Activated naive CD8-positive, alpha-beta T cell treated with anti-CD3 and anti-CD28 coated beads, Interleukin-2, amount 50 U/mL, for 24 hours (primary cell): ENCODE measurements around the gene CYP19A1.

Source experiments
- ATAC-seq: fragments of 150-1000 bp; cut with Tn5 transposase; one replicate; pipeline ENCODE4 v1.10.0; 2021
- DNase-seq: peaks from one replicate; pipeline ENCODE4 v3.0.0; 2021
- H3K27ac Mint-ChIP-seq: one replicate; pipeline ENCODE4 v1.8.0; 2021; ENCODE audit warnings: mild to moderate bottlenecking, mixed read lengths
- H3K27me3 Mint-ChIP-seq: one replicate; pipeline ENCODE4 v1.8.0; 2021; ENCODE audit warnings: mixed read lengths
- H3K36me3 Mint-ChIP-seq: one replicate; pipeline ENCODE4 v1.8.0; 2021; ENCODE audit warnings: low read depth, mixed read lengths
- H3K4me1 Mint-ChIP-seq: one replicate; pipeline ENCODE4 v1.8.0; 2021; ENCODE audit warnings: mixed read lengths
- H3K4me3 Mint-ChIP-seq: one replicate; pipeline ENCODE4 v1.8.0; 2021; ENCODE audit warnings: mild to moderate bottlenecking, moderate library complexity, mixed read lengths
- H3K9me3 Mint-ChIP-seq: one replicate; pipeline ENCODE4 v1.8.0; 2021; ENCODE audit warnings: mixed read lengths

The CYP19A1 gene

DNA sequence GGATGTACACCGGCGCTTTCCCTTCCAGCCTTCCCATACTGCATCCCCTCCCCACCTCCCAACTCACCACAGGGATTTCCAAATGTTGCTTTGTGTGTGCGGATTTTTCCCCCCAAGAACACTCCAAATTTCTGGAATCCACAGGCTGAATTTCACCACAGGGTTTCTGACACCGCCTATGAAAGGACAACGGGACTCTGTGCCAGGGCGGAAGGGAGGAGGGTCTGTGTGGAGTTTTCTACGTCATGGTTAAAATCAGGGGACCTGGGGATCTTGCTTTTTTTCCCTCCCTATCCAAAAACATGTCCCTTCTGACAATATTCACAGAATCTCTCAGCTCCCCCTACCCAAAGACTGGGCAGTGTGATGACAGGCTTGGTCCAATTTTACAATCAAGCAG lies 14.6 kb downstream of the CYP19A1 start:
- Mint-ChIP-seq H3K36me3 (no peaks in the 10 kb centered on the region), H3K27ac (no peak overlapping the region), H3K4me1 (no peaks in the 10 kb centered on the region), H3K4me3 (no peak overlapping the region), H3K27me3 (peaks cover 4% of the 10 kb centered on the region), H3K9me3 (no peaks in the 10 kb centered on the region)
- DNase-seq = no peak
- ATAC-seq = no peak

DNA sequence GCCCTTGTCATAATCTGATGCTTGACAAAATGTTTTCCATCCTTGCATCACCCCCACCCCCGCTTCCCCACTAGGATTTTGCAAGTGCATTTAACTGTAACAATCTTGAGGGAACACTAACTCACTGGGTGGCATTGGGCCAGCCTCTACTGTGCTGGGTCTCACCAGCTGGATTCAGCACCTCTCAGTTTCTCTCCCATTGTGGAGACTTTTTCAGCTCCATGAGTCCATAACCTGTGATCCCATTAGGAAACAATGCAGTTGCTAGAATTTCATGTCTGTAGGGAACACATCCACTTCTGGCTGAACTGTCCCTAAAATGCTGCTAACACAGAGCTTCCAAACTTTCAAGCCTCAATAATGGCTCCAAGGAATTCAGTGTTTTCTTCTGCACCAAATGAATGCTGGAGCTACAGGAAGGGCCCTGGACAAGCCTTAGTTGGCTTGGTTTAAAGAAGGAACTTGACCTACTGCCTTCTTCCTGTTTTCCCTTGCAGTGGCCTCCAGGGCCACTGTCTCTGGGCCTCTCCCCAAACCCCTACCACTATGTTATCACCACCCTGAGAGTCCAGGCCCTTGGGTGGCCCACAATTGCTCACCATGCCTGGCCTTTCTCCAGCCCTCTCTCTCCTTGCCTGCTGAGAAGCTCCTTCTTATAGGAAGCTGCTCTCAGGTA lies 15.6 kb downstream of the CYP19A1 start:
- H3K36me3 Mint-ChIP-seq = no peaks in the 10 kb centered on the region
- ATAC-seq (no peak), DNase-seq (no peak)
- no peaks in the 10 kb centered on the region for H3K9me3 Mint-ChIP-seq
- H3K27ac Mint-ChIP-seq = no peak overlapping the region
- H3K27me3 Mint-ChIP-seq = peaks cover 4% of the 10 kb centered on the region
- H3K4me1 Mint-ChIP-seq = no peaks in the 10 kb centered on the region
- no peak overlapping the region for H3K4me3 Mint-ChIP-seq

DNA sequence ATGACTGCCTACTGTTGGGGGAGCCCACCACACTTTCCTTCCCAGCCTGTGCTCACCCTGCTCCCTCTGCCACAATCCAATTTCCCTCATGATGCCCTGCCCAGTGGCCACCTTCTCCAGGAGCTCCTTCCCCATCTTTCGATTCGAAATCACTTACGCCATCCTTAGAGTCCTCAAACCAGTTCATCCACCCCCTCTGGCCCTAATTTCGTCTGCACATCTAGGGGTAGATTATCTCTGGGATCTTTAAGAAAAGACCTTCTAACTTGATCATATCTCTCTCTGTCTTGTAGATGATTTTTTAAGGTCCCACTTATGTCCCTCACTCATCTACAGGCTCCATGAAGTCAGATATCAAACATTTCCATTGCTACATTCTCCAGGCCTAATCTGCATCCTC lies 17.1 kb downstream of the CYP19A1 start:
- Mint-ChIP-seq H3K36me3 (no peaks in the 10 kb centered on the region), H3K27me3 (peaks cover 3% of the 10 kb centered on the region), H3K4me3 (no peak overlapping the region), H3K9me3 (no peaks in the 10 kb centered on the region), H3K27ac (no peak overlapping the region), H3K4me1 (no peaks in the 10 kb centered on the region)
- ATAC-seq = no peak
- DNase-seq = no peak

DNA sequence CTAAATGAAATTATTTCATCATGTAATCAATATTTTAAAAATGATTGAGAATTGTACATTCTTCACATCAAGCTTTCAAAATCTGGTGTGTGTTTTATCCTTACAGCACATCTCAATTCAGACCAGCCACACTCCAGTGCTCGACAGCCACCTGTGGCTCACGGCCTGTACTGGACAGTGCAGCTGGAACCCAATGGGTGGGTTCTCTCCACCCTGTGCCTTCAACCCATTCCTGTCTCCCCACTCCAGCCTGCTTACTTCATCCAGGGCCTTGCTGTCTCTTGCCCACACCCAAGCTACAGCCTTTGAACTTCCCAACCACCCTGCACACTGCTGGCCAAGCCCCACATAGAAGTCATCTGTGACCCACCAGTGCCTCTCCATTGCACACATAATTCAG lies 17.6 kb downstream of the CYP19A1 start:
- Mint-ChIP-seq H3K27ac (no peak overlapping the region), H3K27me3 (no peaks in the 10 kb centered on the region), H3K4me1 (no peaks in the 10 kb centered on the region), H3K4me3 (no peak overlapping the region), H3K9me3 (no peaks in the 10 kb centered on the region), H3K36me3 (no peaks in the 10 kb centered on the region)
- ATAC-seq (no peak), DNase-seq (no peak)

DNA sequence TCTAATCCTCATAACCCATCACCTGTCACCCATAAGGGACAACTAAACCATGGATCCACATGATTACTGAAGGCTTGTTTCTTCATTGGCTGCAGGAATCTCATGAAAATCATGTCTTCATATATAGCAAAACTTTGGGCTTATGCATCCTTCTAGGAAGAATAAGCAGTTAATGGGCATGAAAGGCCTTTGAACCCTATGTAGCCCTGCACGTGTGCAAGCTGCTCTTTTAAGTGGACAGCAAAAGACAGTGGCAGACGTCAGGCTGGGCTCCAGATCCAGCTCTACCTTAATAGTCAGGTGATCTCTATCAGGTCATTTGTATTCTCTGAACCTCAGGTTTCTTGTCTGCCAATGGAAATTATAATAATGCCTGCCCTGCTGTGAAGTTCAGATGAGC lies 18.9 kb downstream of the CYP19A1 start:
- DNase-seq (no peak), ATAC-seq (no peak)
- Mint-ChIP-seq H3K9me3 (no peaks in the 10 kb centered on the region), H3K4me3 (no peak overlapping the region), H3K27ac (no peak overlapping the region), H3K36me3 (no peaks in the 10 kb centered on the region), H3K27me3 (no peaks in the 10 kb centered on the region), H3K4me1 (no peaks in the 10 kb centered on the region)

DNA sequence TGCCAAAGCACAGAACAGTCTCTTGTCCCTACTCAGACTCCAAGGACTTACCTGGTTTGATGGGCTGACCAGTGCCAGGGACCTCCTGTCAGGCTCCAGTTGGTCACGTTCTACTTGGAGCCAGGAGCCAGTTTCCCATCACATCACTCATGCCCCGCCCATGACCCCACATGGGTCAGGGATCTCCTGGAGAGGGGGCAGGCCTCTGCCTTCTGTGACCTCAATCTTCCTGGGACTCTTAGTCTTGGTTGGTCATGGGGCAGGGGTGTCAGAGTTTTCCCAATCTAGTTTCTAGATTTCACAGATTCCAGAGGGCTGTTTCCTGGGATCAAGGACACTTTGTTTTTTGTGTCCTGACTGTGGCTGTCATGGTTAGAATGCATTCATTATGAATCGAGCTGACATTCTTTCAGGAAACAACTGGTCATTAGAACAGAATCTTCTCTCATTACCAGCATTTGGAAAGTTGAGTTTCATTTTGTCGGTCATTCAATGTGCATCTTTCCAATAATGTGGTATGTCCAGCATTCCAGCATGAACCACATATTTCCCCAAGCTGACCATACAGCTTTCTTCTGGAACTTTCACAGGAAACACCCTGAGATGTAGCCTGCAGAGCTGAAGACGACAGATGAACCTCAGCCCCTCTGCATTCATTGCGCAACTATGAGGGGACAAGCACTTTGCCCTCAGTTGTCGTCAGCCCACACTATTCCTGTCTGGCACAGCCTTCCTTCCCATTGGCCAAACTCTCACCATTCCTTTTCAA lies 19.8 kb downstream of the CYP19A1 start:
- Mint-ChIP-seq H3K4me3 (no peak overlapping the region), H3K4me1 (no peaks in the 10 kb centered on the region), H3K27ac (no peak overlapping the region), H3K27me3 (no peaks in the 10 kb centered on the region), H3K36me3 (no peaks in the 10 kb centered on the region), H3K9me3 (no peaks in the 10 kb centered on the region)
- no peak for DNase-seq
- no peak for ATAC-seq

DNA sequence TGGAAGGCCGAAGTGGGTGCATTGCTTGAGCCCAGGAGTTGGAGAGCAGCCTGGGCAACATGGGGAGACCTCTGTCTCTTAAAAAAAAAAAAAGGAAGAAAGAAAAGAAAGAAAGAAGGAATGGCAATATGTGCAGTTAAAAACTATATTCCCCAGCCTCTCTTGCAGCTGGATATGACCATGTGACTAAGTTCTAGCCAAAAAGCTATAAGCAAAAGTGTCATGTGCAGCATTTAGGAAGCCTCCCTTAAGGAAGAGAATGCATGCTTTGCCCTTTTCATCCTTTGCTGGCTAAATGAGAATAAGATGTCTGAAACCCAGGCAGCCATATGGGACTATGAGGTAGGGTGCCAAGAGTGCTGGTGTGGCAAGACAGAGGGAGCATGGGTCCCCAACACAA lies 21.8 kb downstream of the CYP19A1 start:
- no peaks in the 10 kb centered on the region for H3K27me3 Mint-ChIP-seq
- H3K36me3 Mint-ChIP-seq = no peaks in the 10 kb centered on the region
- H3K4me1 Mint-ChIP-seq = no peaks in the 10 kb centered on the region
- H3K4me3 Mint-ChIP-seq = no peak overlapping the region
- no peaks in the 10 kb centered on the region for H3K9me3 Mint-ChIP-seq
- H3K27ac Mint-ChIP-seq = no peak overlapping the region
- no peak for ATAC-seq
- no peak for DNase-seq

DNA sequence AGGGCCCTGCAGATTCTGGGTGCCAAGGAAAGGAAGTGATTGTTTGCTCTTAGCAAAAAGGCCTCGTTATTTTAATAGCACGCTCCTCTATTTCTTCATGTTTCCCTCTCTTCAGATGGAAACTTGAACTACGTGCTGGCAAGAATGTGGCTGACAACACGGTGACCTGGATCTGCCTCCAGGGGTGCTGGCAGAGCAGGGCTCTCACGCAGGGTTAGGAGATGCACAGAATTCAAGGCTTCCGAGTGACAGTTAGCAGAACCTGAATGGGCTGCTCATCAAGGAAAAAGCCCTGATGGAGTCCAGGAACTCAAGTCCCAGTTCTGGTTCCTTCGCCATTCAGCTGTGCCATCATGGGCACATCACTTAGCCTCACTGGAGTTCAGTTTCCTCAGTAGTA lies 22.7 kb downstream of the CYP19A1 start:
- Mint-ChIP-seq H3K36me3 (no peaks in the 10 kb centered on the region), H3K27ac (no peak overlapping the region), H3K4me3 (no peak overlapping the region), H3K4me1 (no peaks in the 10 kb centered on the region), H3K27me3 (peaks cover 5% of the 10 kb centered on the region), H3K9me3 (no peaks in the 10 kb centered on the region)
- no peak for ATAC-seq
- no peak for DNase-seq

DNA sequence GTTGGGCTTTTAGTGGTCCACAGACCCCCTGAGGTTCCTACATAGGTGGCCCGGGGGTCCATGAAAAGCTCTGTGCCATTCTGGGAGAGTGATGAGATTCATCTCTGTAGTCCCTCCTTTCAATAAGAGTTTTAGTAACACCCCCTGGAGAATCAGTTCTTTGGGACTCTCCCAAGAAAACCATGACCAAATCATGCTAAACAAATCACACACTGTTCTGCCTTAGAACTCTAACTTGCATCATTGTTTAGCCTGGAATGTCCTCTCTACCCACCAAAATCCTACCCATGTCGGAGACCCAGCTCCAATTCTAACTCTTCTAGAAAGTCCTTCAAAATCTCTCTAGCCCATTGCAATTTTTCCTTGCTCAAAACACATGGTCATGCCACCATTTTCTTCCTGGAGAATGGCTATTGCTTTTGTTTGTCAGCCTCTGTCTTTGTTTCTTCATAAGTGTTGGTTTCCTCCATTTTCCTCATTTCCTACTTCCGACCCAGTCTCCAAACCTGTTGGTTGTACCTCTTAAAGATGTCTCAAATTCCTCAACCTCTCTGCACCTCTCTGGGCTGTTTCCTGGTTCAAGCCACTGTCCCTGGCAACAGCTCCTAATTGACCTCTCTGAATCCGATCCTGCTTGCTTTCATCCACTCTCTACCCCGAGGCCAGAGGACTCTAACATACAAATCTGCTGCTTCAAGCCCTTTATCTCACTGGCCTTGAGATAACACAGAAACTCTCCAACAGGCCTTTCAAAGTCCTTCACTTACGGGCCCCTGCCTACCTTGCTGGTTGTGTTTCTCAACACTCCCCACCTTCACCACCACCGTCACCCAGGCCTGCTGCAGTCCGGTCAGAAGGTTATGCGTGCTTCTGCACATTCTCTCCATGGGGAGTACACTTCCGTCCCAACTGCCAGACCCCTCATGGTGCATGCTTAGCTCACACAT lies 23.7 kb downstream of the CYP19A1 start:
- H3K4me3 Mint-ChIP-seq = no peak overlapping the region

DNA sequence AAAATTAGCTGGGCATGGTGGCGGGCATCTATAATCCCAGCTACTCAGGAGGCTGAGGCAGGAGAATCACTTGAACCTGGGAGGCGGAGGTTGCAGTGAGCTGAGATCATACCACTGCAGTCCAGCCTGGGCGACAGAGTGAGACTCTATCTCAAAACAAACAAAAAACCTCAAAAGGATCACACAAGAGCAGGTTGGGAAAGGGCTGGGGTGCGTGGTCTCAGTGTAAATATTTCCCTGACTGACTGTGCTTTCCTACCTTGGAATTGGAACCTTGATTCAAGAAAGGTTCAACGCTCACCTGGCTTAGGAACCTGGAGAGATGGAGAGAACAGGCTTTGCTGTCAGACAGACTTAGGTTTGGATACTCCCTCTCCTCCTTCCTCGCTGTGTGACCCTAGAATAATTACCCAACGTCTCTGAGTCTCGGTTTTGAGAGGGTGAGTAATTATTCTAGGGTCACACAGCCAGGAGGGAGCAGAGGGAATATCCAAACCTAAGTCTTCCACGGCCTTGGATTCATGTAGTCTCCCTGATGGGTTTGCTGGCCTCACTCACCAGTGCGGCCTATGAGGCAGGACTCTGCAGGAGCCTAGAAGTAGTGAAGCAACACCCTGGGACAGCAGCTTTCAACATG lies 24.6 kb downstream of the CYP19A1 start:
- DNase-seq (no peak), ATAC-seq (no peak)
- no peak overlapping the region for H3K4me3 Mint-ChIP-seq
- H3K4me1 Mint-ChIP-seq = no peaks in the 10 kb centered on the region
- H3K27ac Mint-ChIP-seq = no peak overlapping the region
- no peaks in the 10 kb centered on the region for H3K9me3 Mint-ChIP-seq
- H3K27me3 Mint-ChIP-seq = peaks cover 5% of the 10 kb centered on the region
- H3K36me3 Mint-ChIP-seq = no peaks in the 10 kb centered on the region

More for the DNA sequence above, 23.7 kb downstream of the CYP19A1 start:
- no peak overlapping the region for H3K27ac Mint-ChIP-seq
- no peaks in the 10 kb centered on the region for H3K9me3 Mint-ChIP-seq
- no peaks in the 10 kb centered on the region for H3K4me1 Mint-ChIP-seq
- ATAC-seq (no peak), DNase-seq (no peak)
- H3K36me3 Mint-ChIP-seq = no peaks in the 10 kb centered on the region
- H3K27me3 Mint-ChIP-seq = peaks cover 5% of the 10 kb centered on the region

DNA sequence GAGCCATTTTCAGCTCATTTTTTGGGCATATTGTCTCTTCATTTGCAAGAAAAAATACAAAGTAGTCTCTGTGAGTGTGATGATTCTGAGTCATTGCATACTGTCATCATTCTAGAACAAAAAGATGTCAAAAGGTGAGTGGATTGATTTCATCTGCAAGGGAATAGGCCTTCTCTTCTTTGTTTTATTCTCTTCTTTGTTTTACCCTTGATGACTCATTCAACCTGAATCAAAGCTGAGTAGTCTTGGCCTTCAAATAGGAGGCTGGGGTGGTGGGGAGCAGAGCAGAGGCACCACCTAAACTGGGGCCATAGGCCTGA lies 25.4 kb downstream of the CYP19A1 start:
- Mint-ChIP-seq H3K27me3 (peaks cover 5% of the 10 kb centered on the region), H3K4me3 (no peak overlapping the region), H3K27ac (no peak overlapping the region), H3K36me3 (no peaks in the 10 kb centered on the region), H3K9me3 (no peaks in the 10 kb centered on the region), H3K4me1 (no peaks in the 10 kb centered on the region)
- ATAC-seq (no peak), DNase-seq (no peak)

DNA sequence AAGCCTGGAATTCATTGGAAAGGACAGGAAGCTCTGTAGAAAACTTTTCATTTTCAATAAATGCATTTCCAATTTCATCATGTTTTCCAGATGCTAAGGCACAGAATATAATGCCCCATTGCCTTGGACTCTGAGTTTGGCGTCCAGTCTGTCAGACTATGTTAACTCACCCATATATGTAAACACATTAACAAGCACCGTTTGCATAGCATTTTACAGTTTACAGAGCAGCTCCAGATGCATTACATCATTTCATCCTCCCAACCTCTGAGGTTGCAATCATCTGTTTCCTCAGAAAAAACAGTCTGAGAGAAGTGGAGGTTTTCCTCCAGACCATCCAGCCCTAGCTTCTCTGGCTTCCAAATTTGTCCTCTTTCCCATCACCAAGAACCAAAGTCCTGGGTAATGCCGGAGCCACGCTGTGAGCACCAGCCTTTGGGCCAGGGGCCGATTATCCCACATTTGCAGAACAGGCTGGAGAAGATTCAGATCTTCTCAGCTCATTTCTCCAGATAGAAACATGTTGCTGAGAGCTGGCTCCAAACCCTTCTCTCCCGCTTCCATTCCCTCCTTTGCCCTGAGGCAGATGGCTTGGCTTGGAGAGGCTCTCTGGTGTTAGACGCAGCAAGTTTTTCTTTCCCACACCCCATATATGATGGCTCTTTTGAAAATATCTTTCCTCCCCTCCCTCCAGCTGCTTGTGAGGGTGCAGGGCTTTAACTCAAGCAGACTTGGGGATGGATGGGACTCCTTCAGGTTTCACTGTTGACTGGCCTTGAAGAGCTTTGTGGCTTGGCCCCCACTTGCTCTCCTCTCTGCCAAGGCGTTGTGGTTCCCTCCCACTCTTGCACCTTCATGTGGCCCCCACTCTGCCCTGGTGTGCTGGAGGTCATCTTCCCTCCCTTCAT lies 26.0 kb downstream of the CYP19A1 start:
- ATAC-seq (no peak), DNase-seq (no peak)
- Mint-ChIP-seq H3K36me3 (no peaks in the 10 kb centered on the region), H3K9me3 (no peaks in the 10 kb centered on the region), H3K4me3 (no peak overlapping the region), H3K27me3 (peaks cover 5% of the 10 kb centered on the region), H3K4me1 (no peaks in the 10 kb centered on the region), H3K27ac (no peak overlapping the region)

DNA sequence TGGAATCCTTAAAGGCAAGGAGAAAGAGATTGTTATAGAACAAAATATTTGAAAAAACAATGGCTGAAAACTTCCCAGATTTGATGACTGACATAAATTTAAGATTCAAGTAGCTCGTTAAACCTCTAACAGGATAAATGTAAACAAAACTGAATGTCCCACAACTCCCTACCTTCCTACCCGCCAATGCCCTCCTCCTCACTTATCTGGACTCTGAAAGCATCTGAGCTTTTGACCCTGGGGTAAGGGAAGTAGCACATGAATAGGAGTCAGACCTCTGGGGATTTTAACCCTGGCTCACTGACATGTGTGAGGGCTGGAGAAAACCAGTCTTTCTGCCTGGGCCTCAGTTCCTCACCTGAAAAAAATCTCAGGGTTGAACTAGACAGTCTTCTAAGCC lies 26.9 kb downstream of the CYP19A1 start:
- ATAC-seq = no peak

DNA sequence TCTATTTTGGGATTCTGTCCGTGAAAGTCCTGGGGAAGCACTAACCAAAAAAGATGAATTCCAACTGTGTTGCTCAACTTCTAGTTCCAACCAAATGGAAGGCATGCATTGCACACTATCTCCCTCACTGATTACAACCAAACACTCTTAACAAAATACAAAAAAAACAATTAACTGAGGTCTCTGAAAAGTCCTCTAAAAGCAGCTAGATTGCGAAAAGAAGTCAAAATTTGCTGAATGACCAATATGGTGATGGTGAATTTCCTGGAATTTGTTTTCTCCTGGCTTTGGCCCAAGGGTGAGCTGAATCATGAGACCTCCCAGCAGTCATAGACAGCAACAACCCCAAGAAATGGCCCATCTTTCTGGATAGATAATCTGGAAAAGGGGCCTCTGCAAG lies 28.3 kb downstream of the CYP19A1 start:
- DNase-seq (no peak), ATAC-seq (no peak)
- Mint-ChIP-seq H3K4me3 (no peak overlapping the region), H3K36me3 (no peaks in the 10 kb centered on the region), H3K4me1 (no peaks in the 10 kb centered on the region), H3K27ac (no peak overlapping the region), H3K27me3 (peaks cover 9% of the 10 kb centered on the region), H3K9me3 (no peaks in the 10 kb centered on the region)

More for the DNA sequence above, 26.9 kb downstream of the CYP19A1 start:
- H3K36me3 Mint-ChIP-seq = no peaks in the 10 kb centered on the region
- no peak overlapping the region for H3K4me3 Mint-ChIP-seq
- no peaks in the 10 kb centered on the region for H3K4me1 Mint-ChIP-seq
- H3K27me3 Mint-ChIP-seq = peaks cover 7% of the 10 kb centered on the region
- no peak overlapping the region for H3K27ac Mint-ChIP-seq
- H3K9me3 Mint-ChIP-seq = no peaks in the 10 kb centered on the region
- DNase-seq = no peak
